ENCODE measurements around the gene RPN2.

- TF ChIP-seq POLR2AphosphoS5 (IDR thresholded peaks at IDR 0.05; ENCODE audit: borderline replicate concordance, low read depth, low read length) (no peak), EZH2 (IDR thresholded peaks at IDR 0.05) (no peak)
Measured at GRCh38 chr20:37133952-37134351, 45.2 kb upstream of the RPN2 start.

Measured in SK-N-MC (cell line).